Tibial nerve (tissue), 4 donors: Measurements from ENCODE around the gene FBXL7. TPM values are rescaled to one million over a fixed set of nuclear protein-coding genes. Genes with fewer than 3 reads are reported as not detected.

Experiments used
- DNase-seq, 2 donors: peaks; one replicate each; pipeline ENCODE4 v3.0.0-alpha.2; 2019; ENCODE audit warnings: low spot score in 2 of 2
- H3K27ac ChIP-seq, 4 donors: fragments of 200-600 bp; sonication (generic) in 3 of 4; one replicate each; pipeline ENCODE4 v1.5.1; 2017 to 2019; ENCODE audit warnings: mild to moderate bottlenecking in 1 of 4
- H3K27me3 ChIP-seq, 2 donors: fragments of 200-600 bp; sonication (generic) in 1 of 2; one replicate each; pipeline versions ENCODE4 v1.5.1 to v1.6.0; 2017 to 2019
- H3K36me3 ChIP-seq, 3 donors: fragments of 200-600 bp; sonication (generic); one replicate each; pipeline ENCODE4 v1.5.1; 2018 to 2019
- H3K4me1 ChIP-seq, 4 donors: fragments of 200-600 bp; sonication (generic) in 3 of 4; one replicate each; pipeline ENCODE4 v1.5.1; 2017 to 2019
- H3K4me3 ChIP-seq, 4 donors: fragments of 200-600 bp; sonication (generic) in 3 of 4; one replicate each; pipeline ENCODE4 v1.5.1; 2017 to 2019; ENCODE audit warnings: mild to moderate bottlenecking in 1 of 4, moderate library complexity in 1 of 4
- H3K9me3 ChIP-seq, 4 donors: fragments of 200-600 bp; sonication (generic) in 3 of 4; one replicate each; pipeline ENCODE4 v1.5.1; 2017 to 2019
- CTCF ChIP-seq, 5 experiments: fragments of 200-600 bp in 3 of 5; fragments of 450-650 bp in 2 of 5; sonication (generic) in 3 of 5; IDR thresholded peaks; one replicate each; pipeline ENCODE4 v1.5.1; 2016 to 2019; ENCODE audit warnings: antibody characterized with exemption in 5 of 5, mild to moderate bottlenecking in 3 of 5, moderate library complexity in 2 of 5
- EP300 ChIP-seq, 2 donors: sonication (generic); formaldehyde crosslinking; IDR thresholded peaks; one replicate each; pipeline ENCODE4 v1.6.1; 2017; ENCODE audit warnings: antibody characterized with exemption in 2 of 2, mild to moderate bottlenecking in 1 of 2
- POLR2A ChIP-seq, 2 donors: fragments of 450-650 bp; IDR thresholded peaks; one replicate each; pipeline ENCODE4 v1.6.1; 2017; ENCODE audit warnings: antibody characterized with exemption in 2 of 2, mild to moderate bottlenecking in 2 of 2, moderate library complexity in 2 of 2
- WGBS, 2 donors: methylation state at CpG; one replicate each; pipeline ENCODE4 v1.1.5; 2018; 5-methylcytosine and 5-hydroxymethylcytosine counted together
- total RNA-seq, 4 donors: library from RNA; depleted of rRNA; stranded (reverse); fragments of >200 nt; gene quantifications; one replicate each; pipeline ENCODE4 v1.1.0, GENCODE V29; 2016

The FBXL7 gene
- total RNA-seq, 4 donors from 2014 or later = 33.6 to 54.5 (median 40.9) TPM

- no peak for TF ChIP-seq CTCF (IDR thresholded peaks at IDR 0.05)
- TF ChIP-seq POLR2A (IDR thresholded peaks at IDR 0.05) = no peak
- no peak for TF ChIP-seq EP300 (IDR thresholded peaks at IDR 0.05)
- Histone ChIP-seq H3K9me3 (no peaks in the 10 kb centered on the region), H3K27ac (no peak overlapping the region), H3K4me1 (peaks cover 0 to 36% (median 2%) of the 10 kb centered on the region in 4 donors), H3K36me3 (no peaks in the 10 kb centered on the region), H3K27me3 (no peaks in the 10 kb centered on the region), H3K4me3 (no peak overlapping the region)
- 60 to 63% methylated on average over 4 of the region's 4 CpGs for WGBS, 2 donors
- DNase-seq = no peak
These were observed 101.3 kb downstream of the FBXL7 start for GRCh38 chr5:15601274-15601673.

GRCh38 chr5:15601853-15602252 is 101.9 kb downstream of the FBXL7 start:
- peaks cover 0 to 40% (median 2%) of the 10 kb centered on the region in 4 donors for H3K4me1 ChIP-seq
- TF ChIP-seq EP300 (IDR thresholded peaks at IDR 0.05) (no peak), CTCF (IDR thresholded peaks at IDR 0.05) (no peak), POLR2A (IDR thresholded peaks at IDR 0.05) (no peak)
- no peak for DNase-seq
- no peak overlapping the region for H3K27ac ChIP-seq
- H3K27me3 ChIP-seq = no peaks in the 10 kb centered on the region
- WGBS, 2 donors = 93 to 98% methylated on average over 2 of the region's 2 CpGs
- H3K4me3 ChIP-seq = no peak overlapping the region
- no peaks in the 10 kb centered on the region for H3K9me3 ChIP-seq
- H3K36me3 ChIP-seq = no peaks in the 10 kb centered on the region

- TF ChIP-seq POLR2A (IDR thresholded peaks at IDR 0.05) (no peak), EP300 (IDR thresholded peaks at IDR 0.05) (no peak), CTCF (IDR thresholded peaks at IDR 0.05) (no peak)
- Histone ChIP-seq H3K4me1 (peaks cover 0 to 45% (median 4%) of the 10 kb centered on the region in 4 donors), H3K27ac (peak overlapping the region in 2 of 4 donors; percentile 14 to 16), H3K27me3 (no peaks in the 10 kb centered on the region), H3K36me3 (no peaks in the 10 kb centered on the region), H3K4me3 (no peak overlapping the region), H3K9me3 (no peaks in the 10 kb centered on the region)
- no peak for DNase-seq
- WGBS, 2 donors = 58 to 69% methylated on average over 2 of the region's 2 CpGs
These were observed 105.0 kb downstream of the FBXL7 start for GRCh38 chr5:15604986-15605385.

GRCh38 chr5:15606197-15606596 is 106.2 kb downstream of the FBXL7 start:
- DNase-seq = no peak
- no peak for TF ChIP-seq EP300 (IDR thresholded peaks at IDR 0.05)
- TF ChIP-seq POLR2A (IDR thresholded peaks at IDR 0.05) = no peak
- TF ChIP-seq CTCF (IDR thresholded peaks at IDR 0.05) = no peak
- 61 to 71% methylated on average over 8 of the region's 8 CpGs for WGBS, 2 donors
- H3K4me3 ChIP-seq = no peak overlapping the region
- H3K9me3 ChIP-seq = no peaks in the 10 kb centered on the region
- H3K4me1 ChIP-seq = peaks cover 0 to 35% (median 5%) of the 10 kb centered on the region in 4 donors
- H3K27ac ChIP-seq = peak overlapping the region in 3 of 4 donors; percentile 30 to 80 (median 72)
- no peaks in the 10 kb centered on the region for H3K36me3 ChIP-seq
- no peaks in the 10 kb centered on the region for H3K27me3 ChIP-seq

- 82 to 94% methylated on average over 2 of the region's 2 CpGs for WGBS, 2 donors
- Histone ChIP-seq H3K27me3 (no peaks in the 10 kb centered on the region), H3K4me3 (no peak overlapping the region), H3K36me3 (no peaks in the 10 kb centered on the region), H3K9me3 (no peaks in the 10 kb centered on the region), H3K27ac (peak overlapping the region in 2 of 4 donors; percentile 72 to 80), H3K4me1 (peaks cover 0 to 34% (median 5%) of the 10 kb centered on the region in 4 donors)
- DNase-seq = no peak
- no peak for TF ChIP-seq POLR2A (IDR thresholded peaks at IDR 0.05)
- TF ChIP-seq CTCF (IDR thresholded peaks at IDR 0.05) = no peak
- no peak for TF ChIP-seq EP300 (IDR thresholded peaks at IDR 0.05)
These were observed 107.1 kb downstream of the FBXL7 start for GRCh38 chr5:15607076-15607475.
